Measurements from ENCODE around the gene SLC17A3.
A peak's percentile ranks its signal among the peaks of the same experiment; 100 is the strongest.

SLC17A3 gene

GRCh38 chr6:25893778-25894177 lies 19.7 kb upstream of the SLC17A3 start:
- in situ Hi-C loops (cut with HindIII; ENCODE audit: low sequenced_read_pairs): no loop called here
- no peak for DNase-seq (ENCODE audit: low read depth, low spot score)
- no peak overlapping the region for H3K4me3 ChIP-seq (ENCODE audit: low read depth, low read length)
- no peak for TF ChIP-seq CTCF (IDR thresholded peaks at IDR 0.05; ENCODE audit: low read depth, low read length)

DNA sequence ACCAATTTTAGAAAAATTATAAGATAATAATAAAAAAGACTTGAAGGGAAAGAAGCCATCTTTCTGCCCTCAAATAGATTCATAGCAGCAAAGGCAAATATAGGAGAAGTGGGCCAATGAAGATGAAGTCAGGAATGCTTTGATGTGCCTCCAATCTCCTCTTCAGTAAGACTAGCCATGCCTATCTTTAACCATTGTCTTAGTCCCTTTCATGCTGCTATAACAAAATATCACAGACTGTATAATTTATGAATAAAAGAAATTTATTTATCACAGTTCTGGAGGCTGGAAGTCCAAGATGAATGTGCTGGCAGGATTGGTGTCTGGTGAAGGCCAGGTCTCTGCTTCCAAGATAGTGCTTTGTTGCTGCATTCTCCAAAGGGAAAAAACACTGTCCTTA lies 18.8 kb upstream of the SLC17A3 start:
- no peak for DNase-seq (ENCODE audit: low read depth, low spot score)
- in situ Hi-C loops (cut with HindIII; ENCODE audit: low sequenced_read_pairs): no loop called here
- no peak for TF ChIP-seq CTCF (IDR thresholded peaks at IDR 0.05; ENCODE audit: low read depth, low read length)
- no peak overlapping the region for H3K4me3 ChIP-seq (ENCODE audit: low read depth, low read length)

- peak; percentile 14 for DNase-seq (ENCODE audit: low read depth, low spot score)
- TF ChIP-seq CTCF (IDR thresholded peaks at IDR 0.05; ENCODE audit: low read depth, low read length): no peak
- H3K4me3 ChIP-seq (ENCODE audit: low read depth, low read length): no peak overlapping the region
- in situ Hi-C loops (cut with HindIII; ENCODE audit: low sequenced_read_pairs): no loop called here
These were observed 16.1 kb upstream of the SLC17A3 start for GRCh38 chr6:25889877-25890853.

GRCh38 chr6:25888626-25889025 lies 14.6 kb upstream of the SLC17A3 start:
- no peak for TF ChIP-seq CTCF (IDR thresholded peaks at IDR 0.05; ENCODE audit: low read depth, low read length)
- no peak overlapping the region for H3K4me3 ChIP-seq (ENCODE audit: low read depth, low read length)
- in situ Hi-C loops (cut with HindIII; ENCODE audit: low sequenced_read_pairs): no loop called here
- DNase-seq (ENCODE audit: low read depth, low spot score): no peak

- no peak for TF ChIP-seq CTCF (IDR thresholded peaks at IDR 0.05; ENCODE audit: low read depth, low read length)
- no peak overlapping the region for H3K4me3 ChIP-seq (ENCODE audit: low read depth, low read length)
- DNase-seq (ENCODE audit: low read depth, low spot score): no peak
- in situ Hi-C loops (cut with HindIII; ENCODE audit: low sequenced_read_pairs): no loop called here
These were observed 12.0 kb upstream of the SLC17A3 start for GRCh38 chr6:25886066-25886465.

DNA sequence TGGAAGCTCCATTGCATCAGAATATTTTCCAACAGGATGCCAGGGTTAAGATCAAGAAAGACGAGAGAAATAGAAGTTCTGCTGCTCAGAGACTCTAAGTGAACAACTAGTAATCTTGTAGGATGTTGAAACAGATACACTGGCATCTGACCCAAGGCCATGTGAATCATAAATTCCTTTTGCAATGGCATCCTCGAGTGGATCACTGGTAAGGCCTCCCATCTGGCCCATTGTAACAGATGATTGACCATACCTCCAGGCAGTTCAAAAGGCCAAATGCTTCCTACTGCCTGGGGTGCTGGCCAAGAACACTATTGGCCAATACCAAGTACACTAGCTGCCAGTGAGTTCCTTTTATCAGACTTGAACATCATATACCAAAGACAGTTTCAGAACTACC lies 9.9 kb upstream of the SLC17A3 start:
- H3K4me3 ChIP-seq (ENCODE audit: low read depth, low read length): no peak overlapping the region
- in situ Hi-C loops (cut with HindIII; ENCODE audit: low sequenced_read_pairs): no loop called here
- no peak for TF ChIP-seq CTCF (IDR thresholded peaks at IDR 0.05; ENCODE audit: low read depth, low read length)
- DNase-seq (ENCODE audit: low read depth, low spot score): no peak
